ENCODE results near the gene MYLK4. TPM values are rescaled to one million over a fixed set of nuclear protein-coding genes. Genes with fewer than 3 reads are reported as not detected.

Gene MYLK4
- total RNA-seq, 2 donors from 2014 or later: 0.20 to 0.35 TPM

GRCh38 chr6:2695454-2696095, 55.1 kb downstream of the MYLK4 start:
- H3K4me3 ChIP-seq: no peak overlapping the region
- intact Hi-C loops (cut with DNase I): no loop called here

DNA sequence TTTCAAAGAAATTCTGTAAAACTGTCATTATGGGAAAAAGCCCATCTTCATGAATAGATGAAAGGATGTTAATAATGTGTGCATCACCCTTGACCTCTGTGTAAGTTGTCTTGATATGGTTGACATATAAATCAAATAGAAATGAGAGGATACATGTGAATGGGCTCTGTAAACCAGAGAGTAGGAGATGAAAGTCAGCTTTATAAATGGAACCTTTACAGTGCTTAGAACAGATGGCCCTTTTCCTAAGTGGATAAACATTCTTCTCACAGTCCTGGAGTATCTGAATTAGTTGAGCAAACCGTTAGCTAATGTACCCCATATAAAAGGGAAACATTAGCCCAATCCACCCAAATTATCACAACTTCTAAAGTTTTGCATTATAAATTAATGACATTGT, 57.5 kb downstream of the MYLK4 start:
- Histone ChIP-seq H3K27me3 (no peaks in the 10 kb centered on the region), H3K4me1 (no peaks in the 10 kb centered on the region), H3K4me3 (no peak overlapping the region), H3K27ac (no peak overlapping the region), H3K9ac (ENCODE audit: low read depth in 2 of 2, low read length in 2 of 2) (no peak overlapping the region), H3K36me3 (no peaks in the 10 kb centered on the region), H3K9me3 (no peaks in the 10 kb centered on the region)
- no peak for DNase-seq
- intact Hi-C loops (cut with DNase I): no loop called here
- TF ChIP-seq, protein P1, sequence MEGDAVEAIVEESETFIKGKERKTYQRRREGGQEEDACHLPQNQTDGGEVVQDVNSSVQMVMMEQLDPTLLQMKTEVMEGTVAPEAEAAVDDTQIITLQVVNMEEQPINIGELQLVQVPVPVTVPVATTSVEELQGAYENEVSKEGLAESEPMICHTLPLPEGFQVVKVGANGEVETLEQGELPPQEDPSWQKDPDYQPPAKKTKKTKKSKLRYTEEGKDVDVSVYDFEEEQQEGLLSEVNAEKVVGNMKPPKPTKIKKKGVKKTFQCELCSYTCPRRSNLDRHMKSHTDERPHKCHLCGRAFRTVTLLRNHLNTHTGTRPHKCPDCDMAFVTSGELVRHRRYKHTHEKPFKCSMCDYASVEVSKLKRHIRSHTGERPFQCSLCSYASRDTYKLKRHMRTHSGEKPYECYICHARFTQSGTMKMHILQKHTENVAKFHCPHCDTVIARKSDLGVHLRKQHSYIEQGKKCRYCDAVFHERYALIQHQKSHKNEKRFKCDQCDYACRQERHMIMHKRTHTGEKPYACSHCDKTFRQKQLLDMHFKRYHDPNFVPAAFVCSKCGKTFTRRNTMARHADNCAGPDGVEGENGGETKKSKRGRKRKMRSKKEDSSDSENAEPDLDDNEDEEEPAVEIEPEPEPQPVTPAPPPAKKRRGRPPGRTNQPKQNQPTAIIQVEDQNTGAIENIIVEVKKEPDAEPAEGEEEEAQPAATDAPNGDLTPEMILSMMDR (IDR thresholded peaks at IDR 0.05): no peak

More at GRCh38 chr6:2695454-2696095, 55.1 kb downstream of the MYLK4 start:
- no peak for DNase-seq
- TF ChIP-seq, protein P1 (IDR thresholded peaks at IDR 0.05): no peak
- no peaks in the 10 kb centered on the region for H3K9me3 ChIP-seq
- H3K36me3 ChIP-seq: no peaks in the 10 kb centered on the region
- H3K27me3 ChIP-seq: no peaks in the 10 kb centered on the region
- H3K9ac ChIP-seq (ENCODE audit: low read depth in 2 of 2, low read length in 2 of 2): no peak overlapping the region
- no peaks in the 10 kb centered on the region for H3K4me1 ChIP-seq
- no peak overlapping the region for H3K27ac ChIP-seq

DNA sequence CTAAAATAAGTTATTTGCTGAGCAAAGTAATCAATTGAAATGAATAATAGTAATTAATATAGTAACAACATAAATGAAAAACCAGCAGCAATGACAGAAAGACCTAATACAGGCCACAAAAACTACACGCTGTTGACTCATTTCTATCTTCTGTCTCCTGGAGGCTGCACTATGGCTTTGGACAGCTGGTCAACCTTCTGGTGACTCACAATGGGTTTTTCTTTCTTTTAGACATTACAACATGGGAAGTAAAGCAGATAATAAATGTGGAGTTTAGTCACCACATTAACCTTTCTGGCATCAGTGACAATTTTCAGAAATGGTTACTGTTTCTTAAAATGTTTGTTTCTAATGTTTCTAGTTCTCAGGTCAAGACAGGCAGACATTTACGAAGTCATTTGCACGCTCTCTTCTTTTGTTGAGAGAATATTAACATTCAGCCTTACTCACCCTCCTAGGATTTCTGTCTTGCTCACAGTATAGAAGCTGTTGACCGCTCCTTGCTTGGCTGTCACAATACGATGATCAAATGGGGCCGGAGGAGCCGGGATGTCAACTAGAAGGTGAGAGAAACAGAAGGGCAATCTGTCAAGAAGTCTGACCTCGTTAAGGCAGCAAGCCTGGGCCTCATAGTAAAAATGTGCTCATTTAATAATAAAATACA, 62.2 kb downstream of the MYLK4 start:
- no peak for DNase-seq
- Histone ChIP-seq H3K9ac (ENCODE audit: low read depth in 2 of 2, low read length in 2 of 2) (no peak overlapping the region), H3K9me3 (no peaks in the 10 kb centered on the region), H3K27me3 (no peaks in the 10 kb centered on the region), H3K4me3 (no peak overlapping the region), H3K36me3 (no peaks in the 10 kb centered on the region), H3K27ac (no peak overlapping the region), H3K4me1 (no peaks in the 10 kb centered on the region)
- intact Hi-C loops (cut with DNase I): no loop called here
- TF ChIP-seq, protein P1 (IDR thresholded peaks at IDR 0.05): no peak

DNA sequence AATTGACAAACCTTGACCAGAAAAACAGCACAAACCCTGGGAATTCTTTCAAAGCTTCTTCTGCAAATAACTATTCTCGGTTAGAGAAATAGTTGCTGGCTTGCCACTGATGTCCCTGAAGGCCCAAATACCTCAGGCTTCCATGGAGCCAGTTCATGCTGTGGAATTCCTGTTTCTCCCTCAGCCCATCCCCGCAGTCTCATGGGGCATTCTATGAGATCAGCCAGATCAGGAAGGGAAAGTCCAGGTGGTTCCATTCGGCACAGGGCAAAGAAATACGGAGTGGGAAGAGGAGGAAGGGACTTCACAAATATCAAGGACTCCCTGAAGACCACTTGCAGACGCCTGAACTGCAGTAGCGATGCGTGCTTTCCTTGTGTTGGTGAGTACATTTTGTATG, 63.3 kb downstream of the MYLK4 start:
- no peaks in the 10 kb centered on the region for H3K36me3 ChIP-seq
- H3K9ac ChIP-seq (ENCODE audit: low read depth in 2 of 2, low read length in 2 of 2): no peak overlapping the region
- no peak overlapping the region for H3K4me3 ChIP-seq
- intact Hi-C loops (cut with DNase I): no loop called here
- no peaks in the 10 kb centered on the region for H3K9me3 ChIP-seq
- no peak overlapping the region for H3K27ac ChIP-seq
- no peaks in the 10 kb centered on the region for H3K27me3 ChIP-seq
- TF ChIP-seq, protein P1 (IDR thresholded peaks at IDR 0.05): no peak
- no peak for DNase-seq
- no peaks in the 10 kb centered on the region for H3K4me1 ChIP-seq

GRCh38 chr6:2686515-2686914, 64.2 kb downstream of the MYLK4 start:
- no peaks in the 10 kb centered on the region for H3K4me1 ChIP-seq
- TF ChIP-seq, protein P1 (IDR thresholded peaks at IDR 0.05): no peak
- no peaks in the 10 kb centered on the region for H3K9me3 ChIP-seq
- no peak overlapping the region for H3K9ac ChIP-seq (ENCODE audit: low read depth in 2 of 2, low read length in 2 of 2)
- DNase-seq: no peak
- H3K36me3 ChIP-seq: no peaks in the 10 kb centered on the region
- no peak overlapping the region for H3K27ac ChIP-seq
- intact Hi-C loops (cut with DNase I): no loop called here
- no peaks in the 10 kb centered on the region for H3K27me3 ChIP-seq
- no peak overlapping the region for H3K4me3 ChIP-seq
